Ishikawa (cell line): ENCODE data around the gene TSPEAR.

Experiments used
- CEBPB ChIP-seq: IDR thresholded peaks from 2 replicates; pipeline ENCODE4 v1.6.1; 2012
- CREB1 ChIP-seq: IDR thresholded peaks from 2 replicates; pipeline ENCODE4 v1.6.1; 2012; ENCODE audit warnings: low read depth
- EGR1 ChIP-seq: IDR thresholded peaks from 2 replicates; pipeline ENCODE4 v1.6.1; 2012
- EP300 ChIP-seq: IDR thresholded peaks from 2 replicates; pipeline ENCODE4 v1.6.1; 2012; ENCODE audit warnings: borderline replicate concordance
- FOXM1 ChIP-seq: IDR thresholded peaks from 2 replicates; pipeline ENCODE4 v1.6.1; 2012; ENCODE audit warnings: low read depth, borderline replicate concordance
- NFIC ChIP-seq: IDR thresholded peaks from 2 replicates; pipeline ENCODE4 v1.6.1; 2012
- RAD21 ChIP-seq: IDR thresholded peaks from 2 replicates; pipeline ENCODE4 v1.6.1; 2012; ENCODE audit warnings: low read depth
- TAF1 ChIP-seq: IDR thresholded peaks from 2 replicates; pipeline ENCODE4 v1.6.1; 2012; ENCODE audit warnings: low read depth, mild to moderate bottlenecking
- TCF12 ChIP-seq: IDR thresholded peaks from 2 replicates; pipeline ENCODE4 v1.6.1; 2012; ENCODE audit warnings: low read depth
- TEAD4 ChIP-seq: IDR thresholded peaks from 2 replicates; pipeline ENCODE4 v1.6.1; 2012
- YY1 ChIP-seq: IDR thresholded peaks from 2 replicates; pipeline ENCODE4 v1.6.1; 2012; ENCODE audit warnings: low read depth
- ZBTB7A ChIP-seq: IDR thresholded peaks from 2 replicates; pipeline ENCODE4 v1.6.1; 2012; ENCODE audit warnings: low read depth
- TF ChIP-seq, protein P1 (sequence below): IDR thresholded peaks from 2 replicates; pipeline ENCODE4 v1.6.1; 2012; ENCODE audit warnings: low read depth, mild to moderate bottlenecking
- TF ChIP-seq, protein P2 (sequence below): IDR thresholded peaks from 2 replicates; pipeline ENCODE4 v1.6.1; 2012
- TF ChIP-seq, protein P3 (sequence below): IDR thresholded peaks from 2 replicates; pipeline ENCODE4 v1.6.1; 2012

The TSPEAR gene

GRCh38 chr21:44726826-44727225, 15.5 kb upstream of the TSPEAR start:
- no peak for TF ChIP-seq EGR1

- TF ChIP-seq TCF12 (no peak), YY1 (no peak), CEBPB (no peak), ZBTB7A (no peak), TAF1 (no peak), EP300 (no peak), RAD21 (no peak), TEAD4 (no peak), EGR1 (no peak), NFIC (no peak), CREB1 (no peak), FOXM1 (no peak)
- TF ChIP-seq, protein P1, sequence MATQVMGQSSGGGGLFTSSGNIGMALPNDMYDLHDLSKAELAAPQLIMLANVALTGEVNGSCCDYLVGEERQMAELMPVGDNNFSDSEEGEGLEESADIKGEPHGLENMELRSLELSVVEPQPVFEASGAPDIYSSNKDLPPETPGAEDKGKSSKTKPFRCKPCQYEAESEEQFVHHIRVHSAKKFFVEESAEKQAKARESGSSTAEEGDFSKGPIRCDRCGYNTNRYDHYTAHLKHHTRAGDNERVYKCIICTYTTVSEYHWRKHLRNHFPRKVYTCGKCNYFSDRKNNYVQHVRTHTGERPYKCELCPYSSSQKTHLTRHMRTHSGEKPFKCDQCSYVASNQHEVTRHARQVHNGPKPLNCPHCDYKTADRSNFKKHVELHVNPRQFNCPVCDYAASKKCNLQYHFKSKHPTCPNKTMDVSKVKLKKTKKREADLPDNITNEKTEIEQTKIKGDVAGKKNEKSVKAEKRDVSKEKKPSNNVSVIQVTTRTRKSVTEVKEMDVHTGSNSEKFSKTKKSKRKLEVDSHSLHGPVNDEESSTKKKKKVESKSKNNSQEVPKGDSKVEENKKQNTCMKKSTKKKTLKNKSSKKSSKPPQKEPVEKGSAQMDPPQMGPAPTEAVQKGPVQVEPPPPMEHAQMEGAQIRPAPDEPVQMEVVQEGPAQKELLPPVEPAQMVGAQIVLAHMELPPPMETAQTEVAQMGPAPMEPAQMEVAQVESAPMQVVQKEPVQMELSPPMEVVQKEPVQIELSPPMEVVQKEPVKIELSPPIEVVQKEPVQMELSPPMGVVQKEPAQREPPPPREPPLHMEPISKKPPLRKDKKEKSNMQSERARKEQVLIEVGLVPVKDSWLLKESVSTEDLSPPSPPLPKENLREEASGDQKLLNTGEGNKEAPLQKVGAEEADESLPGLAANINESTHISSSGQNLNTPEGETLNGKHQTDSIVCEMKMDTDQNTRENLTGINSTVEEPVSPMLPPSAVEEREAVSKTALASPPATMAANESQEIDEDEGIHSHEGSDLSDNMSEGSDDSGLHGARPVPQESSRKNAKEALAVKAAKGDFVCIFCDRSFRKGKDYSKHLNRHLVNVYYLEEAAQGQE: no peak
- TF ChIP-seq, protein P2, sequence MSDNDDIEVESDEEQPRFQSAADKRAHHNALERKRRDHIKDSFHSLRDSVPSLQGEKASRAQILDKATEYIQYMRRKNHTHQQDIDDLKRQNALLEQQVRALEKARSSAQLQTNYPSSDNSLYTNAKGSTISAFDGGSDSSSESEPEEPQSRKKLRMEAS: no peak
- TF ChIP-seq, protein P3, sequence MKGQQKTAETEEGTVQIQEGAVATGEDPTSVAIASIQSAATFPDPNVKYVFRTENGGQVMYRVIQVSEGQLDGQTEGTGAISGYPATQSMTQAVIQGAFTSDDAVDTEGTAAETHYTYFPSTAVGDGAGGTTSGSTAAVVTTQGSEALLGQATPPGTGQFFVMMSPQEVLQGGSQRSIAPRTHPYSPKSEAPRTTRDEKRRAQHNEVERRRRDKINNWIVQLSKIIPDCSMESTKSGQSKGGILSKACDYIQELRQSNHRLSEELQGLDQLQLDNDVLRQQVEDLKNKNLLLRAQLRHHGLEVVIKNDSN: no peak
Observed at GRCh38 chr21:44724926-44725325, 13.6 kb upstream of the TSPEAR start.

- TF ChIP-seq TEAD4 (no peak), EGR1 (no peak)
Observed at GRCh38 chr21:44724196-44724595, 12.8 kb upstream of the TSPEAR start.

- TF ChIP-seq, protein P3: no peak
- no peak for TF ChIP-seq TEAD4
- TF ChIP-seq TCF12: no peak
- TF ChIP-seq FOXM1: no peak
- no peak for TF ChIP-seq YY1
- TF ChIP-seq, protein P1: no peak
Observed at GRCh38 chr21:44723177-44724131, 12.1 kb upstream of the TSPEAR start.

- no peak for TF ChIP-seq YY1
- no peak for TF ChIP-seq CEBPB
- no peak for TF ChIP-seq ZBTB7A
- TF ChIP-seq, protein P1: no peak
- no peak for TF ChIP-seq TCF12
- TF ChIP-seq, protein P2: no peak
- TF ChIP-seq TAF1: no peak
- no peak for TF ChIP-seq NFIC
- TF ChIP-seq EP300: no peak
- TF ChIP-seq FOXM1: no peak
Observed at GRCh38 chr21:44722731-44723130, 11.4 kb upstream of the TSPEAR start.
